ENCODE results near the gene SCAMP4.
A peak's percentile ranks its signal among the peaks of the same experiment; 100 is the strongest.

SCAMP4 gene

DNA sequence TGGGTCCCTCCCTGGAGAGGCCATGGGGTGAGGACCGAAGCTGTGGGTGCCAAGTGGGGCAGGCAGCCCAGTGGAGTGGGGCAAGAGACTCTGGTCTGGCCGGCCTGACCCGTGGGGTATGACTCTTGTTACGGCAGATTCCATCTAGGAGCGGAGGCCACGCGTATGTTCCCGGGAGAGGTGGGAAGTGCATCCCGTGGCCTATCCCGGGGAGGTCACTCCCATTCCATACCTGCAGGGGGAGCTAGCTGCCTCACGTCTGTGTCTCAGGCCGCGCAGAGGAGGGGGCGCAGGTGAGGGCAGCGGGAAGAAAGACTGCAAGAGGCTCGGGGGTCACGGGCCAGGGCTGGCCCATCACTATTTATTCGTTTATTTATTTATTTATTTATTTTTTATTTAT is 40.7 kb downstream of the SCAMP4 start:
- peak; percentile 40 for DNase-seq
- in situ Hi-C loops (cut with HindIII; ENCODE audit: low pct_ligation_motif_present, low pct_unique_long_range_greater_than_20kb, low sequenced_read_pairs), result no loop called here

DNA sequence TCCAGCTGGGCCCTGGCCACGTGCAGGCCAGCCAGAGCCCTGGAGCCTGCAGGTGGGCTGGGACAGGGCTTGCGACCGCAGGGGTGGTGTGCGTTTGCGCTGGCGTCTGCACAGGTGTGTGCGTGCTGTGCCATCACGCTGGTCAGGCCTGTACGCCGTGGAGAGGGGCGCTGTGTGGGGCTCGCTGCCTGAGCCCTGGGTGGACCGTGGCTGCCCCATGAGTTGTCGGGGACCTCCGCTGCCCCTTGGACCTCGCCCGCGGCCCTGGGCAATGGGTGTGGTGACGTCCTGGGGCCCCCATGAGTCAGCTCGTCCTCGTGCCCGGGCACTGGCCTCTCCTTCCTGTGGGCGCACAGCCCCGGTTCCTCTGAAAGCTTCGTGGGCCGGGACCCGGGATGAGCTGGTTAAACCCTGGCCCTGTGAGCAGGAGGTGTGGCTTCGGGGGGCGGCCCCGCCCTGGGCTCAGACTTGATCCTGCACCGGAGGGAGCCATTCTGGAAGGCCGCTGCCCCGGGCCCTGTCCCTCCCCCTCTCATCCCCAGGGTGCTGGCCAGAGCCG is 42.5 kb downstream of the SCAMP4 start:
- no peak for DNase-seq
- in situ Hi-C loops (cut with HindIII; ENCODE audit: low pct_ligation_motif_present, low pct_unique_long_range_greater_than_20kb, low sequenced_read_pairs), result no loop called here

DNA sequence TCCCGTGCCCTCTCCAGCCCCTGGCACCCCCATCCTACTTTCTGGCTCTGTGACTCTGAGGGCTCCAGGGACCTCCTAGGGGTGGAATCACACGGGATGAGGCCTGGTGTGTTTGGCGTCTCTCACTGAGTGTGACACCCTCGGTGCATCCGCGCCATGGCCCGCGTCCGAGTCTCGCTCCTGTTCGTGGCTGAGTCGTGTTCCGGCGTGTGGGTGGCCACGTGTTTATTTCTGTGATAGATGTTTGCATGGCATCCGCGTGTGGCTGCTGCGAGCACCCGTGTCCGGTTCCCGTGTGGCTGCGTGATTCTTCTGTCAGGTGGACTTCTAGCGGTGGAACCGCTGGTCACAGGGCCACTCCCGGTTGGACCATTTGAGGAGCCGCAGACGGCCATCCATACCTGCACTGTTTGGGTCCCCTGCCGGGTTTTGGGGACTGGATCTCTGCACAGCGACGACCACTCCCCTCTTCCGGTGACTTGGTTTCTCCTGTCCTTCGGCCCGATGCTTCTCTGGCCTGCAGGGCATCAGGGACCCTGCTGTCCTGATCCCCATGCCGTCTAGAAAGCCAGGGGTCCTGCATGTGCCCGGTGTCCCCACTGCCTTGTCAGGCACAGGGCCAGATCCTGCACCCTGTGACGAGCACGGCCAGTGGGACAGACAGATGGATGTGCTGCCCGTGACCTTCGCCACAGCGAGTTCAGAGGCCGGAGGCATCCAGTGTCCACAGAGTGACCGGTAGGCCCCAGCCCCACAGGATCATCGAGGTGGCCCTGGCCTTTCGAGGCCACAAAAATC is 44.3 kb downstream of the SCAMP4 start:
- DNase-seq, result no peak
- in situ Hi-C loops (cut with HindIII; ENCODE audit: low pct_ligation_motif_present, low pct_unique_long_range_greater_than_20kb, low sequenced_read_pairs), result no loop called here

DNA sequence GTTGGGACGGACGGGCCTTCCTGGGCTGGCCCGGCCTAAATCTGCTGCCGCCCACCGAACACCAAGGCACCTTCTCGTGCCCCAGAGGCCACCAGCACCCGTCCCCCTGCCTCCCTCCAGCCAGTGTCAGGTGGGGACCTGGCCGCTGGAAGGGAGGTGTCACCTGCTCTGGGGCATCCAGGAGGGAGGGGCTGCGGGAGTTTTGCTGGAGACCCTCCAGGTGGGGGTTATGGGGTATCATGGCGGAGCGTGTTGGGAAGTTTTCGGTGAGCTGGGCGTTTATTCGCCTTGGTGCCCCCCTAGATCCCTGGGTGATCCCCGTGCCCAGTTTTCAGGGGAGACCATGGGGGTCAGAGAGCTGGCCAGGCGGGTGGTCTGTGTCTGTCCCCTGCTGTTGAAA is 45.4 kb downstream of the SCAMP4 start:
- in situ Hi-C loops (cut with HindIII; ENCODE audit: low pct_ligation_motif_present, low pct_unique_long_range_greater_than_20kb, low sequenced_read_pairs), result no loop called here
- no peak for DNase-seq

DNA sequence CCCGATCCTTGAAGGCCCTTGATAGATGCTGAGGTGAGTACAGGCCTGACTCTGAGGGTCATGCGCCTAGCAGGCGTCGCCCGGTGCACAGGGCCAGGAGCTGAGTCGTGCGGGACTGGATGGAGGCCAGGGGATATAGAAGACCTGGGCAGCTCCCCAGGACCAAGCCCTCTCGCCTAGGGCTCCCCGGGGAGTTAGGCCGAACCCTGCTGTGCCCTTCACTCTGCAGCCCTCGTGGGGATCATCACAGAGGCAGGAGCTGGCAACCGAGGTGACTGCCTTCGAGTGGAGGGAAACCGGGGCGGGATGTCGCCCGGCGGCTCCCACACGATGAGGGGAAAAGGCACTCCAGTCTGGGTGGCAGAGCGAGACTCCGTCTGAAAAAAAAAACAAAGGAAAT is 47.4 kb downstream of the SCAMP4 start:
- DNase-seq, result no peak
- in situ Hi-C loops (cut with HindIII; ENCODE audit: low pct_ligation_motif_present, low pct_unique_long_range_greater_than_20kb, low sequenced_read_pairs), result no loop called here

DNA sequence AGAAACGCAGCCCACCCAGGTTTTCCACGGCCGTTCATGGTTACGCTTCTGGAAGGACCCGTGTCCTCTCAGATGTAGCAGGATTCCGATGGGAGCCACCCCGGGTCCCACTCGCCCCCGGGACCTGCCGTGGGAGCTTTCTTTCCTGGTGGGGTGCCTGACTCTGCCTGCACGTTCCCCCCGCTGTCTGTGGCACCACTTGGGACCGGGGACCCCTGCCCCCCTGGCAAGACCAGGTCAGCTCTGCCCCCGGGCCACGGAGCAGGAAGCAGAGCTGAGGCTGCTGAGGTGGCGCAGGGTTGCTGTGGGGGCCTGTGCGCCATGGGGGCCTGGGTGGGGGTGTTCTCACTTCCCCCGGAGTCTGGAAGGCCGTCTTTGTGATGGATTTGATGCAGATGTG is 47.8 kb downstream of the SCAMP4 start:
- DNase-seq, result no peak
- in situ Hi-C loops (cut with HindIII; ENCODE audit: low pct_ligation_motif_present, low pct_unique_long_range_greater_than_20kb, low sequenced_read_pairs), result no loop called here

DNA sequence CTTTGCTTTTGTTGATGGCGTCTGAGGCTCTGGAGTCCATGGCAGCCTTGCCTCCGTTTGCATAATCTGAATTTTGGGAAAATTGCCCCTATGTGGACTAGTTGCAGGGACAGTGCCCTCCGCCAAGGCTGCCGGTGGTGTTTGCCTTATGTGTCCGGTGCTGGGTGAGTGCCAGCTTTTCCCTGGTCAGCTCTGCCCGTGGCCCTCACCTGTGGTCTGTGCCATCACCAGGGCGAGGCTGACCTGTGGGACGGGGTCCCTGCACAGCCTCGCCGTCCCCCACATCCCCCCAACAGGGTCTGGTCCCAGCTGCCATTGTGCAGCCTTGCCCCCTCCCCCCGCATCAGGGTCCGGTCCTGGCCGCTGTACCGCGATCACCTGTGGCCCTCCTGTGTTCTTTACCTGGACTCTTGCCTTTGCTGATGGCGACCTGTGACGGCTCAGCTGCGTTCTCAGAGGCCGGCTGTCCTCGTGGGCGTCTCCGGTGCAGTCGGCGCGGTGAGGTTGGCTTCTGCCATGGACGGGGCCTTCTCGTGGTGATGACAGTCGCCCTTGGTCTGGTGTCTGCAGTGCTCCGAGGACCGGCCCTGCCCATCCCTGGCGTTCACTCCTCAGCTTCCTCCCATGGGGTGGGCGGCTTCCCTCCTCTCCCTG is 48.4 kb downstream of the SCAMP4 start:
- in situ Hi-C loops (cut with HindIII; ENCODE audit: low pct_ligation_motif_present, low pct_unique_long_range_greater_than_20kb, low sequenced_read_pairs), result no loop called here
- DNase-seq, result no peak

DNA sequence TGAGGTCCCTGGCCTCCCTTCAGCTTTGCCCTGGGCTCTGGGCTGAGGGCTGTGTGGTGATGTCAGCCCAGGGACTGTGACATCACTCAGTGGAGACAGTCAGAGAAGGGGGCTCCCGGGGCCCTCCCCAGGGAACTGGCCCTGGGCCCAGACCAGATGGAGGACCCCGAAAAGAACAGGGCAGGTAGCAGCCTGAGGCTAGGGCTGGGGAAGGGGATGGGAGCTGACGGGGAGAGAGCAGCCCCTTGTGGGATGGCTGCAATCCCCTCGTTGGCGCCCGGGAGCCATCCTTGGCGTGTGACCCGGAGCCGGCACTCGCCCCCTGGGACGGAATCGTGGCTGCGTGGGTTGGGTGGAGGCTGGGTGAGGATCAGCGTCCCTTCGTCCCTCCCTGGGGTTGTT is 49.3 kb downstream of the SCAMP4 start:
- DNase-seq, result no peak
- in situ Hi-C loops (cut with HindIII; ENCODE audit: low pct_ligation_motif_present, low pct_unique_long_range_greater_than_20kb, low sequenced_read_pairs), result no loop called here

DNA sequence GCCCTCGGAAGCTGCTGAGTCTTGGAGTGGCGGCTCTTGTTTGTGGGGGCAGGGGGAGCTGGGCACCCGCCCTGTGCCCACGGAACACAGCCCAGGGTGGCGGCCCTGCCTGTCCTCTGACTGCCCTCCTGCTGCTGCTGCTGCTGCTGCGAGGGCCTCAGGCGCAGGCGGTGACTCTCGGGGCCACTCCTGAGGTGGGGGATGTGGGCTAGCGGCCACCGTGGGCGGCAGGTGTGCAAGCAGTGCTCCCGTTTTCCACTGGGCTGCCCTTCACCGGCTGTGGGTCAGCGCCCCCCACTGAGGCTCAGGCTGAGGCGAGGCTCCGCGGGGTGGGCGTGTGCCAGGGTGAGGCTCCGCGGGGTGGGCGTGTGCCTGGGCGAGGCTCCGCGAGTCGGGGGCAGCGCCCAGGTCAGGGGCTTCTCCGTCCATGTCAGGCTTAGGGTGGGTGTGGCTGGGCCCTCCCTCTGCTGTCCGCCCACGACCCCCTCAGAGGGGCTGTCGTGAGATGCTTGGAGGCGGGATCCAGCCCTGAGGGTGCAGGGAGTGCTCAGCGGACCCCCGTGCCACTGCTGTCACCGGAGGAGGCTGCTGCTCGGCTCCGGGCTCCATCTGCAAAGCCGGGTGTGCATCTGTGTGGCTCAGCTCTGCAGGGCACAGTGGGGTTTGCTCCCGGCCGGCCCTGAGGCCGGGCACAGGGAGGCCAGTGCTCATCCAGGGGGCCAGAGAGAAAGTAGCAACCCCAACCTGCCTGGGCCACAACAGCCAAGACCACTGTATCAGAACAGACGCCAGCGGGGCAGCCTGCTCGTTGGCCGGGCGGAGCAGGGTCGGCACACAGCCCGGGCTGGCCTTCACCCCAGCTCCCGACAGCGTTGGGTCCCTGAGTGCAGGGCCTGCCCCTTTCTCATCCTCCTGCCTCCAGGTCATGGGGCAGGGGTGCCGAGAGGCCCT is 50.2 kb downstream of the SCAMP4 start:
- in situ Hi-C loops (cut with HindIII; ENCODE audit: low pct_ligation_motif_present, low pct_unique_long_range_greater_than_20kb, low sequenced_read_pairs), result no loop called here
- no peak for DNase-seq

DNA sequence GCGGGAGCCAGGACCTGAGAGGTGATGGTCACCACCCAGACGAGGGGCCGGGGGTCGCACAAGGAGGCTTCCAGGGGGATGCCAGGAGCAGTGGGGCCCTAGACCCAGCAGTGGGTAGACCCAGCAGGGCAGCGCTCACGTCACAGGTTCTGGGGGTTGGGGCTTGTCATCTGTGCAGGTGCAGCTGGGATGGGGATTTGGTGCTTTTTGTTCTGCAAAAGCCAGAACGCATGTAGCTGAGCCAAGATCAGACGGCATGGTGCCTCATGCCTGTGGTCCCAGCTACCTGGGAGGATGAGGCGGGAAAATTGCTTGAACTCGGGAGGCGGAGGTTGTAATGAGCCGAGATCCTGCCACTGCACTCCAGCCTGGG is 50.9 kb downstream of the SCAMP4 start:
- no peak for DNase-seq
- in situ Hi-C loops (cut with HindIII; ENCODE audit: low pct_ligation_motif_present, low pct_unique_long_range_greater_than_20kb, low sequenced_read_pairs), result no loop called here

DNA sequence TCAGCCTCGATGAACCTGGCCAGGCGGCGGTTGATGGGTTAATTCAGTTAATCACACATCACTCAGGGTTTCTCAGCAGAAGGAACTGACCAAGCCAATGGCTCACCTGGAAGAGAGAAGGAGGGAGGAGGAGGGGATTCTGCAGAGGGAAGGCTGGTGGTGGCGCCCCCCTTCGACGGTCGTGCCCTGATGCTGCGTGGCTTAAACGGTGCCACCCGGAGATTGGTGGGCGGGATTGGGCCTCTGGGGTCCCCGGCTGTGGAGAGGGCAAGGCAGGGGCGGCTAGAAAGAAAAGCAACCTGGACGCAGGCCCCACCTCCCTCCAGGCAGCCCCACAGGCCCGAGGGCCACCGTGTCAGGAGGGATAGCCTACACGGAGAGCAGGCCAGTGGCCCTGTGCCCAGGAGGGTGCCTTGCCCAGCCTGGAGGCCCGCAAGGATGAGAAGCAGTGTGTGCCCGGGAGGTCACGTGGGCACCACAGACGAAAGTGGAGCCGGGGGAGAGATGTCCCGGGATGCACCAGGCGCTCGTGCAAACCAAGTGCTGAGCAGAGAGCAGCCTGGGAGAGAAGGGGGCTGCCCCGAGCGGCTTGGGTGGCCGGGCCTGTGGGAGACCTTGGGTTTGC is 51.8 kb downstream of the SCAMP4 start:
- no peak for DNase-seq
- in situ Hi-C loops (cut with HindIII; ENCODE audit: low pct_ligation_motif_present, low pct_unique_long_range_greater_than_20kb, low sequenced_read_pairs), result no loop called here

DNA sequence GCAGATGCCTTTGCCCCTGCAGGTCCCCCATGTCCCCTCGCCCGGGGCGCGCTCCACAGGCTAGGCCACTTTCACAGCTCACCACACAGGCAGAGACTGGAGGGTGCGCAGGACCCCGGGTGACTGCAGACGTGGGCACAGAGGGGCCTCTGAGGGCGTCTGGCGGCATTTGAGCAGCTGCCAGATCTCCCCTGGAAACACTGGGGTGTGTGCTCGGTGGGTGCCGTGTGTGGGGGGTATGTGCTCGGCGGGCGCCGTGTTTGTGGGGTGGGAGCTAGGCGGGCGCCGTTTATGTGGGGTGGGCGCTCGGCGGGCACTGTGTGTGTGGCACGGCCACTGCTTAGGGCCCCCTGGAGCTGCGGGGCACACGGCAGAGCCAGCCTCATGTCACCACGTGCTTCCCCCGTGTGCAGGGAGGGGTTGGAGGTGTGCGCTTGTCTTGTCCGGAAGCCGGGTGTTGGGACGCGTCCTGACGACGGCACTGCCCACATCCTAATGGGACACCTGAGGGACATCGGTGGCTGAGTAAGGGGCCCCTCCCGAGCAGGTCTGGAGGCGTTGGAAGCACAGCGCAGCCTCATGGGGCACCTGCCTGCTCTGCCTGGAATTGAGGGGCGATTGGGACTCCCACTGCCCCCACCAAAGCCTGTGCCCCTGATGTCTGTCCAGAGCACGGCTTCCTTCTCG is 52.5 kb downstream of the SCAMP4 start:
- no peak for DNase-seq
- in situ Hi-C loops (cut with HindIII; ENCODE audit: low pct_ligation_motif_present, low pct_unique_long_range_greater_than_20kb, low sequenced_read_pairs), result no loop called here

DNA sequence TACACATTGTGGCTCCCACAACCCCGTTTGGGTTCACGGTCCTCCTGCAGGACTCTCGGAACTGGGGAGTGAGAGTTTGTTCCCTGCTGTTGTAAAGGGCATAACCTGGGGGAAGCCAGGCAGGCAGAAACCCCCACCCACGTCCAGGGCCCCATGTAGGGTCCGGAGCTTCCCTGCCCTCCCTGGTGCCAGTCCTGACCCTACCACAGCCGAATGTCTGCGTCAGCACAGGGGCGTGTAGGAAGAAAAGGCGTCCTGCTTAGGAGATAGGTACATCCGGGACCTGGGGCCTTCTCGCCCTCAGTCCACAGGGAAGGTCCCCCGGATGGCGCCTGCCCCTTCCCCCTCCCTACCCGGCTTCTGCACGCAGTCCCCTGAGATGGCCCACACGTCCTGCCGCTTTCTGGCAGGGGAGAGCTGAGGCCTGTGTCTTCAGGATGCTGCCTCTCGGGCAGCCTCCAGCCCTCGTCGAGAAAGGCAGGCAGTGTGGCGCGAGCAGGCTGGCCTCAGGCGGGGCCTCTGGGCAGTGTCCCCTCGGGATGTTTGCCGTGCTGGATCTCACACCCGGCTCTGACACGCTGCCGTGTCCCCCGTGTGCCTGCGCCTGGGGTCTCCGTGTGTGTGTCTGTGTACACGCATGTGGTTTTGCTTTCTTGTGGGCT is 54.9 kb downstream of the SCAMP4 start:
- in situ Hi-C loops (cut with HindIII; ENCODE audit: low pct_ligation_motif_present, low pct_unique_long_range_greater_than_20kb, low sequenced_read_pairs), result no loop called here
- DNase-seq, result no peak

DNA sequence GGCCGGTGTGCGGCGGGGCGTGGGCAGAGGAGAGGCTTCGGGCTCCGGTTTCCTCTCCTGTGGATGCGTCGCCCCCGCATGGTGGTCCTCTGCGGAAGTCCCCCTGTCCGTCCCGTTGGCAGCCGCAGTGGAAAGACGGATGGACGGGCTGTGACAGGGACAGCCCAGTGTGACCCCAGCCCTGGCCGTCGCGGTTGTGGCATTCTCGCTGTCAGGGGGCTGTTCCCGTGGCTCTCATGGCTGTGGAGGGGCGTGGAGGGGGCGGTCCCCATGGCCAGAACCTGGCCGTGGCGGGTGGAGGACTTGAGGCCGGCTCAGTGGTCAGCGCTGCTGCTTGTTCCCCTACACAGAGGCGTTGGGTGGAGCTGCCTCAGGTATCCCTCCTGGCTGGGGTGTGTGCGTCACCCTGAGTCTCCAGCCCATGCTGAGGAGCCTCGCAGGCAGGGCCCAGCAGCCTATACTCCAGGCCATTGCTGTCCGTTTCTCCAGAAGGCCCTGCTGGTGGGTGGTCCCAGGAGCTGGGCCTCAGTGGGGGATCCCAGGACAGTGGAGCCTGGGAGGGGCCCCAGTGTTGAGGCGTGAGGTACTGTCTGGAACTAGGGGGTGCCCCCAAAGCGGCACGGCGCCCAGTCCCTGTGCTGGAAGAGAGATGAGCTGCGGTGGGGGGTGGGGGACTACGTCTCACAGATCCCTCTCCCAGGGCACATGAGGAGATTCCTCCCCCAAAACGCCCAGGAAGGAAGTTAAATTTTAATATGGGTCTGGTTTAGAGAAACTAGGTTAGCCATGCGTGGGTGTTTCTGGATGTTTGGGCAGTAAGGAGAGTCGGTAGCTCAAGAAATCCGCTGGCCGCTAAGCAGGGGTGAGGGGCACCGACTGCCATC is 56.0 kb downstream of the SCAMP4 start:
- peak; percentile 37 for DNase-seq
- in situ Hi-C loops (cut with HindIII; ENCODE audit: low pct_ligation_motif_present, low pct_unique_long_range_greater_than_20kb, low sequenced_read_pairs), result no loop called here

DNA sequence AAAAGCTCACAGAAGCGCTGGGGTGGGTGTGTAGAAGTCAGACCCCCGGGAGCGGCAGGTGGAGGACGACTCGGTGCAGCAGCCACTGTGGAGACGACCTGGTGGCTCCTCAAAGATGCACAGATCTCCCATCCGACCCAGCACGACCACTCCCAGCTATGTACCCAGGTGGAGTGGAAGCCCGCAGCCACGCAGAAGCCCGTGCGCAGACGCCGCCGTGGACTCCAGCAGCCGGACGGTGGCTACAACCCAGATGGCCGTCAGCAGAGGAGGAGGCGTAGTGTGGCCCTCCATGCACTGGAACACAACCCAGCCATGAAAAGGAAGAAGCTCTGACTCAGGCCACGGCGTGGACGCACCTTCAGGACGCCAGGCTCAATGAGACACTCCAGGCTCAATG is 57.5 kb downstream of the SCAMP4 start:
- DNase-seq, result no peak
- in situ Hi-C loops (cut with HindIII; ENCODE audit: low pct_ligation_motif_present, low pct_unique_long_range_greater_than_20kb, low sequenced_read_pairs), result no loop called here

DNA sequence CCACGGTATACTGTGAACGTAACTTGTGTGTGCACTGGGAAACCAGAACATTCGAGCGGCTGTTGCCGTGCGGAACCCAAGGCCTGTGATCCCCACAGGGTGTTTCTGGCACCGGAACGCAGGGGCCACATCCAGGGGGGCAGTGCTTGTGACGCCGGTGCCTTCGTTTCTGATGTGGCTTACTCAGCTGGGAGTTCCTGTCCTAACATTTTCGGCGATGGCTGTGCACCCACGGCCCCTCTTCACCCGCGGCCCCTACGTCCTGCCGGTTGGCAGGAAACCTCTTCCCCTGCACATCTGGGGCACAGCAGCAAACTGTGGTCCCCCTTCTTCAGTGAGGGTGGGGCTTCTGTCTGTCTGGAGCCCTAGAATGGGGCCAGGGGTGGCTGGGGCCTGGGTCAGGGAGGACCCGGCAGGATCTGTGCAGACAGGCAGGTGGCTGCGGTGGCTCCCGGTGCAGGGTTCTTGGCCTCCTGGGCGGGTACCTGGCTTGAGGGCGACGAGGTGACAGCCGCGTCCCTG is 61.9 kb downstream of the SCAMP4 start:
- no peak for DNase-seq
- in situ Hi-C loops (cut with HindIII; ENCODE audit: low pct_ligation_motif_present, low pct_unique_long_range_greater_than_20kb, low sequenced_read_pairs), result no loop called here
